HFF-Myc (cell line): Measurements from ENCODE around the gene UBD.

ENCODE experiments used
- DNase-seq: peaks from one replicate; pipeline ENCODE4 v3.0.0-alpha.2; 2011; ENCODE audit warnings: low read depth; ENCODE audit errors: extremely low read depth
- H3K4me3 ChIP-seq: replicated peaks from 2 replicates; pipeline ENCODE4 v1.5.1; 2011; ENCODE audit warnings: low read depth, mild to moderate bottlenecking, control low read depth, low read length
- TF ChIP-seq, protein P1 (sequence below): IDR thresholded peaks from 2 replicates; pipeline ENCODE4 v1.5.1; 2012; ENCODE audit warnings: mild to moderate bottlenecking, low read depth, low read length, control low read depth; ENCODE audit errors: missing control alignments

UBD gene

GRCh38 chr6:29530671-29531310, 28.7 kb downstream of the UBD start:
- no peak overlapping the region for H3K4me3 ChIP-seq
- no peak for DNase-seq
- TF ChIP-seq, protein P1, sequence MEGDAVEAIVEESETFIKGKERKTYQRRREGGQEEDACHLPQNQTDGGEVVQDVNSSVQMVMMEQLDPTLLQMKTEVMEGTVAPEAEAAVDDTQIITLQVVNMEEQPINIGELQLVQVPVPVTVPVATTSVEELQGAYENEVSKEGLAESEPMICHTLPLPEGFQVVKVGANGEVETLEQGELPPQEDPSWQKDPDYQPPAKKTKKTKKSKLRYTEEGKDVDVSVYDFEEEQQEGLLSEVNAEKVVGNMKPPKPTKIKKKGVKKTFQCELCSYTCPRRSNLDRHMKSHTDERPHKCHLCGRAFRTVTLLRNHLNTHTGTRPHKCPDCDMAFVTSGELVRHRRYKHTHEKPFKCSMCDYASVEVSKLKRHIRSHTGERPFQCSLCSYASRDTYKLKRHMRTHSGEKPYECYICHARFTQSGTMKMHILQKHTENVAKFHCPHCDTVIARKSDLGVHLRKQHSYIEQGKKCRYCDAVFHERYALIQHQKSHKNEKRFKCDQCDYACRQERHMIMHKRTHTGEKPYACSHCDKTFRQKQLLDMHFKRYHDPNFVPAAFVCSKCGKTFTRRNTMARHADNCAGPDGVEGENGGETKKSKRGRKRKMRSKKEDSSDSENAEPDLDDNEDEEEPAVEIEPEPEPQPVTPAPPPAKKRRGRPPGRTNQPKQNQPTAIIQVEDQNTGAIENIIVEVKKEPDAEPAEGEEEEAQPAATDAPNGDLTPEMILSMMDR = no peak

- no peak overlapping the region for H3K4me3 ChIP-seq
- DNase-seq = no peak
- TF ChIP-seq, protein P1 = no peak
Observed at GRCh38 chr6:29529956-29530355, 29.6 kb downstream of the UBD start.

DNA sequence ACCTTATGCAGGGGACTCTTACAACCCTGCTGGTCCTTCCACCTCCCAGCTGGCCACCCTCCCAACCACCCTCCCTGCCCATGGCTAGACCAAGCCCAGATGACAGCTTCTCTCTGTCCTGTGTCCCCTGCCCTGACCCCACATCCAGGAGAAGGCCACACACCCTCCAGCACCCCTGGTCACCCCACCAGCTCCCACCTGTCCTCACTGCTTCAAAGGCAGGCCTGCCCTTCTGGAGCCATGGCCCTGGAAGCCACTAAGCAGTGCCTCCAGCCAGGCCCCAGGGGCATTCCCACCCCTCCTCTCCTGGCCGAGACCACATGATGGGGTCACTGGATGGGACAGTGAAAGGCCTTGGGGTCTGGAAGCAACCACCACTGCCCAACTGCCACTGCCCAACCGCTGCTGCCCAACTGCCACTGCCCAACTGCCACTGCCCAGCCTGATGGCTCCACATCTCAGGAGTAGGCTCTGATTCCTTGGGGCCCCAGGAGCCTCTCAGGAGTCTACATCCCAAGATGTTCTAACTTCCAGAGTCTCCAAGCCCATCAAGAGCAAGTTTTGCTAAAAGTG, 30.5 kb downstream of the UBD start:
- no peak for DNase-seq
- no peak overlapping the region for H3K4me3 ChIP-seq
- TF ChIP-seq, protein P1 = no peak

- no peak overlapping the region for H3K4me3 ChIP-seq
- TF ChIP-seq, protein P1 = no peak
- DNase-seq = no peak
Observed at GRCh38 chr6:29528300-29528931, 31.1 kb downstream of the UBD start.

DNA sequence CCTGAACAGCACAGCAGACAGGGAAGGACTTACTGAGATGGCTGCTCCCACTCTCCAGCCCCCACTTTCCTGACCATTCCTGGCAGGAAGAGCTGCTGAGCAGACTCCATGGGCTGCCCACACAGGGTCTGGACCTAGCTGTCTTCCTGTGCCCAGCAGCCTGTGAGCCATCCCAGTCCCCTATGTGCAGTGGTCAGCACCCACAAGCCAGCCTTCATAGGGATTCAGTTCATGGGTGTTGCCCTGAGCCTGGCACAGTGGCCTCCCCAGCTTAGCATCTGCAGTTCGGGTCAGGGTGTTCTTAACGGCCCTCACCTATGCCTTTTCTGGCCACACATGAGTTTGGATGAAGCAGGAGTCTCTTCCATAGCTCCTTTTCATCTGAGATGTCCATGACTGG, 32.0 kb downstream of the UBD start:
- no peak for DNase-seq
- TF ChIP-seq, protein P1 = no peak
- H3K4me3 ChIP-seq = no peak overlapping the region

GRCh38 chr6:29527126-29527525, 32.4 kb downstream of the UBD start:
- TF ChIP-seq, protein P1 = no peak
- H3K4me3 ChIP-seq = no peak overlapping the region
- DNase-seq = no peak

- no peak overlapping the region for H3K4me3 ChIP-seq
- TF ChIP-seq, protein P1 = no peak
- no peak for DNase-seq
Observed at GRCh38 chr6:29525311-29525639, 34.3 kb downstream of the UBD start.
